Activated CD8-positive, alpha-beta T cell treated with anti-CD3 and anti-CD28 coated beads, Interleukin-2, amount 10 ng/mL, durations not matched to agents 7 days and 5 days (primary cell): Measurements from ENCODE around the gene FAM222A. TPM values are rescaled to one million over a fixed set of nuclear protein-coding genes. Genes with fewer than 3 reads are reported as not detected.
"Not testable (repeated sequence)": the region's sequence is repeated elsewhere in the genome, so short reads cannot be mapped to it uniquely, and the experiment has no call there.

Source experiments
- ATAC-seq: fragments of 150-1000 bp; cut with Tn5 transposase; one replicate; pipeline ENCODE4 v1.10.0; 2021; ENCODE audit warnings: moderate library complexity
- CTCF ChIA-PET: fragments of 350-600 bp; sonication (Branson Sonifier 250); formaldehyde crosslinking; loops from one replicate; lab custom pipeline; 2021; ENCODE audit warnings: antibody characterized with exemption; lab: Charles Lee
- POLR2A ChIA-PET: fragments of 350-600 bp; sonication (Branson Sonifier 250); formaldehyde crosslinking; loops from one replicate; lab custom pipeline; 2021; ENCODE audit warnings: antibody characterized with exemption; lab: Charles Lee
- DNase-seq: peaks from one replicate; pipeline ENCODE4 v3.0.0-alpha.2; 2020
- H3K27ac Mint-ChIP-seq: one replicate; pipeline ENCODE4 v1.8.0; 2021; ENCODE audit warnings: mild to moderate bottlenecking, mixed read lengths
- H3K27me3 Mint-ChIP-seq: one replicate; pipeline ENCODE4 v1.8.0; 2021; ENCODE audit warnings: low read depth, mixed read lengths
- H3K36me3 Mint-ChIP-seq: one replicate; pipeline ENCODE4 v1.8.0; 2021; ENCODE audit warnings: low read depth, mixed read lengths
- H3K4me1 Mint-ChIP-seq: one replicate; pipeline ENCODE4 v1.8.0; 2021; ENCODE audit warnings: low read depth, mixed read lengths
- H3K4me3 Mint-ChIP-seq: one replicate; pipeline ENCODE4 v1.8.0; 2021; ENCODE audit warnings: mild to moderate bottlenecking, mixed read lengths
- H3K9me3 Mint-ChIP-seq: one replicate; pipeline ENCODE4 v1.8.0; 2022; ENCODE audit warnings: mixed read lengths; ENCODE audit not compliant: insufficient read depth
- total RNA-seq, 2 experiments: library from RNA; stranded (reverse); gene quantifications; one replicate each; pipeline ENCODE4 v1.2.3, GENCODE V29; 2021

Gene FAM222A
- total RNA-seq, 2 experiments from 2014 or later: 1.6 to 1.9 TPM

DNA sequence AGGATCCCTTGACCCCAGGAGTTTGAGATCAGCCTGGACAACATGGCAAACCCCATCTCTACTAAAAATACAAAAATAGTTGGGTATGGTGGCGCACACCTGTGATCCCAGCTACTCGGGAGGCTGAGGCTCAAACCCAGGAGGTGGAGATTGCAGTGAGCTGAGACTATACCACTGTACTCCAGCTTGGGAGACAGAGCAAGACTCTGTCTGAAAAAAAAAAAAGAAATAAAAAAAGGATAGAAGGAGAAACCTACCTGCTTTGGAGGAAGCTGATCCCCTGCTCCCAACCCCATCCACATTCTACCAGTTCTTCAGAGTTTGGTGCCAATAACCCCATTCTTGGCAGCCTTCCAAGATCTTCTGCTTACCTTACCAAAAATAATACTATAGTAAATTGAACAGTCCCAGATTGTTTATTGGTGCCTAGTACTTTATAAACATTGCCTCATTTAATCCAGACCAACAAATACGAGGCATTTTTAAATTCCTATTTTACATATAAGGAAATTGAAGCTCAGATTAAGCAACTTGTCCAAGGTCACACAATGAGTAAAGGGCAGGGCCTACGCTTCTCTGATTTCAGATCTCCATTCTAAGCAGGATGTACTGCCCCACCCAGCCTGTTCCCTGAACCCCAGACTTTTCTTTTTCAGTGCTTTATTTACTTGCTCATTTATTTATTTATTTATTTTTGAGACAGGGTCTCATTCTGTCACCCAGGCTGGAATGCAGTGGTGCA lies 33.2 kb upstream of the FAM222A start:
- peaks cover 12% of the 10 kb centered on the region for H3K27me3 Mint-ChIP-seq
- H3K9me3 Mint-ChIP-seq: no peaks in the 10 kb centered on the region
- H3K27ac Mint-ChIP-seq: no peak overlapping the region
- no peaks in the 10 kb centered on the region for H3K4me1 Mint-ChIP-seq
- H3K4me3 Mint-ChIP-seq: no peak overlapping the region
- H3K36me3 Mint-ChIP-seq: no peaks in the 10 kb centered on the region
- DNase-seq: no peak
- ChIA-PET POLR2A (no interaction called here), CTCF (no interaction called here)
- no peak for ATAC-seq

DNA sequence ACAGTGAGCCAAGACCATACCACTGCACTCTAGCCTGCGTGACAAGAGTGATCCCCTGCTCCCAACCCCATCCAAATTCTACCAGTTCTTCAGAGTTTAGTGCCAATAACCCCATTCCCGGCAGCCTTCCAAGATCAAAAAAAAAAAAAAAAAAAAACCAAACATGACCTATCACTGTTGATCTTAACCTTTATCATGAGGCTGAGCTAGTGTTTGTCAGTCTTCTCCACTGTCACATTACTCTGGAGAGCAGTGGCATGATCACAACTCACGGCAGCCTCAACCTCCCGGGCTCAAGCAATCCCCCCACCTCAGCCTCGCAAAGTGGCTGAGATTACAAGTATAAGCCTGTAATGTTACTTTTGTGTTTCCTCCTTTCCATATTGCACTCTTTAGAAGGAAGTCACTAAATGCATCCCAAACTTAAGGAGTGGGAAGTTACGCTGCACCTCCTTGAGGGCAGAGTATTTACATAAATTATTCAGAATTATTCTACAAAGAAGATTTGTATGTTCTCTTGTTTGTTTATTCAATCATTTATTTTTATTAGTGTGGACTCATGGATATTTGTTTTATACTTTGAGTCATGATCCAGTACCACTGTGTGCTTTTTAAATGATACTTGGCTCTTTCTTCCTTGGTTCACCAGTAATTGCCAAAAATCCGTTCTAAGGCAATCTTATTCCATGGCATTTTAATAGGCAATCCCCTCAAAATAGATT lies 31.5 kb upstream of the FAM222A start:
- H3K4me1 Mint-ChIP-seq: no peaks in the 10 kb centered on the region
- no peak overlapping the region for H3K27ac Mint-ChIP-seq
- H3K27me3 Mint-ChIP-seq: peaks cover 12% of the 10 kb centered on the region
- POLR2A ChIA-PET: no interaction called here
- DNase-seq: no peak
- H3K4me3 Mint-ChIP-seq: no peak overlapping the region
- ATAC-seq: no peak
- H3K36me3 Mint-ChIP-seq: no peaks in the 10 kb centered on the region
- H3K9me3 Mint-ChIP-seq: no peaks in the 10 kb centered on the region
- CTCF ChIA-PET: no interaction called here

DNA sequence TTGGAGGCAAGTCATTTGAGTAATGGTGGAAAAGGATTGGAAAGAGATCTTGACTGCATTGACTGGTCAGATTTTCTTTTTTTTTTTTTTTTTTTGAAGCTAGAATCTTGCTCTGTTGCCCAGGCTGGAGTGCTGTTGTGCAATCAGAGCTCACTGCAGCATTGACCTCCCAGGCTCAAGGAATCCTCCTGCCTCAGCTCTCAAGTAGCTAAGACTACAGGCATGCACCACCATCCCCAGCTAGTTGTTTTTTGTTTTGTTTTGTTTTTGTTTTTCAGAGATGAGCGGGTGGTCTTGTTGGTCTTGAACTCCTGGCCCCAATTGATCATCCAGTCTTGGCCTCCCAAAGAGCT lies 30.9 kb upstream of the FAM222A start:
- ATAC-seq (no peak), DNase-seq (no peak)
- Mint-ChIP-seq H3K27ac (no peak overlapping the region), H3K4me3 (no peak overlapping the region), H3K9me3 (no peaks in the 10 kb centered on the region), H3K4me1 (no peaks in the 10 kb centered on the region), H3K27me3 (peaks cover 12% of the 10 kb centered on the region), H3K36me3 (no peaks in the 10 kb centered on the region)
- CTCF ChIA-PET: no interaction called here
- POLR2A ChIA-PET: no interaction called here

DNA sequence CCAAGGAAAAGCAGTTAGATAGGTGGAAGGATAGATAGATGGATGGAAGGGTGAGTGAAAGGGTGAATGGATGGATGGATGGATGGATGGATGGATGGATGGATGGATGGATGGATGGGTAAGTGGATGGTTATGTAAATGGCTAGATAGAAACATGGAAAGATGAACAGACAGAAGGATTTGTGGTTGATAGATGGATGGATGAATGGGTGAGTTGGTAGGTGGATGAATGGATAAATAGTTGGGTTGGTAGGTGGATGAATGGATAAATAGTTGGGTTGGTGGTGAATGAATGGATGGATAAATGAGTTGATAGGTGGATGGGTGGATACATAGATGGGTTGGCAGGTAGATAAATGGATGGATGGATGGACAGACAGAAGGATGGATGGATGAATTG lies 30.3 kb upstream of the FAM222A start:
- ChIA-PET POLR2A (no interaction called here), CTCF (no interaction called here)
- Mint-ChIP-seq H3K36me3 (no peaks in the 10 kb centered on the region), H3K4me3 (no peak overlapping the region), H3K27me3 (peaks cover 12% of the 10 kb centered on the region), H3K27ac (no peak overlapping the region), H3K9me3 (no peaks in the 10 kb centered on the region), H3K4me1 (no peaks in the 10 kb centered on the region)
- DNase-seq (no peak), ATAC-seq (no peak)

DNA sequence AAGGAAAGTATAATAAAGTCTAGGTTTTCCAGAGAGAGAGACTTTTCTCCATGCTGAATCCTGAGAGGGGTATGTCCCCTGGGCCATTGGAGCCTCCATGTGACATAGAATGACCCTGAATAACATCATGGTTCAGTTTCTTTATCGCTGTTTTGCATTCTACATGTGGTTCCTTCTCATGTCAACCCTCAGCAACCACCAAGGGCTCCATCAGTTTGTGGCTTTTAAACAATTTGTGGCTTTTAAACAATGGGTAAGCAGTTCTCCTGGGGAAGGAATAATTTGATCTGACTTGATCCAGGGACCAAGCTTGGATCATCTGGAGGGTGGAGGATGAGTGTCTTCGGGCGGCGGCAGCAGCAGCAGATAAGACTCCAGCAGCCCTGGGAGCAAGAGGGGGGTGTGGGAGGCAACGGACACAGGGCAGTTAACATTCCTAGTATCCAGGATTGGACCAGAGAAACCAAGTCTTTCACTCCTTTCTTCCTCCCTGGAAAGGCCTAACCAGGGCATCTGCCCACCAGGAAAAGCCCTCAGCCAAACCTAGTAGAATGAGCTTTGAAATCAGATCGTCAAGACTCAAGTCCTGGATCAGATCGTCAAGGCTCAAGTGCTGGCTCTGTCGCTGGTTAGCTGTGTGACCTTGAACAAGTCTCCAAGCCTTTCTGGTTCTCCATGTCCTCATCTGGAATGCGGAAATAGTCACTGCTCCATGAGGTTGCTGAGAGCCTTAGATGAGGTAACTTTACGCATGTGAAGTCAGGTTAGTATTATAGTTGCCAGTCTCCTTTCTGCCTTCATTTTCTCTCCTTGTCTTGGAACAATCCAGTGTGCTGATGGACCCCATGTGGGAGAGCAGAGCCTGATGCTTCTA lies 27.8 kb upstream of the FAM222A start:
- ATAC-seq (no peak), DNase-seq (no peak)
- POLR2A ChIA-PET: no interaction called here
- H3K4me1 Mint-ChIP-seq: no peaks in the 10 kb centered on the region
- H3K4me3 Mint-ChIP-seq: no peak overlapping the region
- H3K9me3 Mint-ChIP-seq: no peaks in the 10 kb centered on the region
- H3K27ac Mint-ChIP-seq: no peak overlapping the region
- peaks cover 12% of the 10 kb centered on the region for H3K27me3 Mint-ChIP-seq
- no peaks in the 10 kb centered on the region for H3K36me3 Mint-ChIP-seq
- CTCF ChIA-PET: no interaction called here

DNA sequence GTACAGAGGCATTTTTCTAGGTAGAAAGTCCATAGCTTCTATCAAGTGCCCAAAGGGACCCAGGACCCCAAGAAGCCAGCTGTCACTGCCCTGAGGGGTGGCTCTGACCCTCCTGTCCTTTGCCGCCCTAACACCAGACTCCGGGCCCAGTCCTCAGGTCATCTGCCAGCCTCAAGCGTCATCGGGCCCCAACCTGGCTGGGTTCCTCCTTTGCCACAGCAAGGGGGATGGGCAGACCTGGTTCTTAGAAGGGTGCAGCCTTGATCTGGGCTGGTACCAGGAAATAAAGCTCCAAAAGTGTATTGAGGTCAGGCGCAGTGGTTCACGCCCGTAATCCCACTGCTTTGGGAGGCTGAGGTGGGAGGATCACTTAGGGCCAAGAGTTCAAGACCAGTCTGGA lies 27.1 kb upstream of the FAM222A start:
- CTCF ChIA-PET: no interaction called here
- Mint-ChIP-seq H3K4me1 (no peaks in the 10 kb centered on the region), H3K27me3 (peaks cover 12% of the 10 kb centered on the region)

DNA sequence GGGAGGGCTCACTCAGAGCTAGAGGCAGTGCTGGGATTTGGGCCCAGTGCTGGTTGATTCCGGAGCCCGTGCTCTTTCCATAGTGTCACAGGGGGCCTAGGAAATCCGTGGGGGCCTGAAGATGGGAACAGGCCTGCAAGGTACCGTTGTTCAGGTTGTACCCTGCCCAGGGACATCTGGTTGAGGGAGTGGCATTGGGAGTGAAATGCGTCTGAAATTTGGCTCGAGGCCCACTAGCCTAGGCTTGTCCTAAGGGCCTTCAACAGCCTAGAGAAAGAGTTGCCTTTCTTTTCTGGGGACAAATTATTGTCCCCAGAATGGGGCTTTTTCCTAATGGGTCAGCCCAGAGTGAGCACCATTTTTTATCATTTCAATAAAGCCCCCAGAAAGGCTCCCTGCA lies 26.4 kb upstream of the FAM222A start:
- peaks cover 12% of the 10 kb centered on the region for H3K27me3 Mint-ChIP-seq
- H3K4me1 Mint-ChIP-seq: no peaks in the 10 kb centered on the region
- DNase-seq (no peak), ATAC-seq (no peak)
- CTCF ChIA-PET: no interaction called here
- POLR2A ChIA-PET: no interaction called here
- no peak overlapping the region for H3K27ac Mint-ChIP-seq
- no peak overlapping the region for H3K4me3 Mint-ChIP-seq
- H3K36me3 Mint-ChIP-seq: no peaks in the 10 kb centered on the region
- H3K9me3 Mint-ChIP-seq: no peaks in the 10 kb centered on the region

More for the DNA sequence above, 27.1 kb upstream of the FAM222A start:
- ATAC-seq: no peak
- no peak overlapping the region for H3K4me3 Mint-ChIP-seq
- no peak overlapping the region for H3K27ac Mint-ChIP-seq
- POLR2A ChIA-PET: no interaction called here
- no peaks in the 10 kb centered on the region for H3K36me3 Mint-ChIP-seq
- no peak for DNase-seq
- H3K9me3 Mint-ChIP-seq: no peaks in the 10 kb centered on the region

DNA sequence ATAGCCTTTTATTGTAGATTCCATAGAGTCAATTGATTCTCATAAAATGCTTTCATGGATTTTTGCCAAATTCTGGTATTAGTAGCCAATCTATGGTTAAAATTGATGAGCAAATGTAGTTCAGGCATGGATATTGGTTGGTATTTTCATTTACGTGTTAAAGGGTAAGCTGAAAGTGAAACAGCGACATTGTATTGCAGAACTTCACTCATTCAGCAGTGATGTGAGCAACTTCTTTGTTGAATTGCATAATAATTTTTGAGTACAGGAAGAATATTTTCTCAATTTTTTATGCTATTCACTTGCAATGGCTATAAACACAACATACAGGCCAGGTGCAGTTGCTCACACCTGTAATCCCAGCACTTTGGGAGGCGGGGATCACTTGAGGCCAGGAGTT lies 24.2 kb upstream of the FAM222A start:
- H3K4me1 Mint-ChIP-seq: no peaks in the 10 kb centered on the region
- H3K27me3 Mint-ChIP-seq: peaks cover 14% of the 10 kb centered on the region
- no peaks in the 10 kb centered on the region for H3K36me3 Mint-ChIP-seq
- ChIA-PET POLR2A (no interaction called here), CTCF (no interaction called here)
- H3K27ac Mint-ChIP-seq: no peak overlapping the region
- no peak overlapping the region for H3K4me3 Mint-ChIP-seq
- DNase-seq (no peak), ATAC-seq (no peak)
- H3K9me3 Mint-ChIP-seq: no peaks in the 10 kb centered on the region

DNA sequence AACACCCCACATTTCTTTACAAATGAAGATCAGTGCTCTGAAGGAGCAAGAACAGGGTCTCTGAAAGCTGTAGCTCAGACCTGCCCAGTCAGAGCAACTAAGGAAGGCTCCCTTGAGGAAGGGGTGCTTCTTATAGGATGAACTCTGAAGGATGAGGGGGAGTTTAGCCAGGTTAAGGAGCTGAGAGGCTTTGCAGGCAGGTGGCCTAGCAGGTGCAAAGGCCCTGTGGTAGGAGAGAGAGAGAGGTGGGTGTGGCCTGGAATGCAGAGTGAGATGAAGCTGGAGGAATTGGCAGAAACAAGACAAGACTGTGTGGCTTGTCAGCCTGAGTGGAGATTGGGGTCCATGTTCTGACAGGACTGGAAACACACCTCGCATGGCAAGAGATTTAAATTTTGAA lies 20.5 kb upstream of the FAM222A start:
- Mint-ChIP-seq H3K9me3 (no peaks in the 10 kb centered on the region), H3K27me3 (peaks cover 14% of the 10 kb centered on the region), H3K4me1 (peaks cover 4% of the 10 kb centered on the region), H3K27ac (no peak overlapping the region), H3K4me3 (no peak overlapping the region), H3K36me3 (no peaks in the 10 kb centered on the region)
- ChIA-PET POLR2A (no interaction called here), CTCF (no interaction called here)
- ATAC-seq (no peak), DNase-seq (no peak)

DNA sequence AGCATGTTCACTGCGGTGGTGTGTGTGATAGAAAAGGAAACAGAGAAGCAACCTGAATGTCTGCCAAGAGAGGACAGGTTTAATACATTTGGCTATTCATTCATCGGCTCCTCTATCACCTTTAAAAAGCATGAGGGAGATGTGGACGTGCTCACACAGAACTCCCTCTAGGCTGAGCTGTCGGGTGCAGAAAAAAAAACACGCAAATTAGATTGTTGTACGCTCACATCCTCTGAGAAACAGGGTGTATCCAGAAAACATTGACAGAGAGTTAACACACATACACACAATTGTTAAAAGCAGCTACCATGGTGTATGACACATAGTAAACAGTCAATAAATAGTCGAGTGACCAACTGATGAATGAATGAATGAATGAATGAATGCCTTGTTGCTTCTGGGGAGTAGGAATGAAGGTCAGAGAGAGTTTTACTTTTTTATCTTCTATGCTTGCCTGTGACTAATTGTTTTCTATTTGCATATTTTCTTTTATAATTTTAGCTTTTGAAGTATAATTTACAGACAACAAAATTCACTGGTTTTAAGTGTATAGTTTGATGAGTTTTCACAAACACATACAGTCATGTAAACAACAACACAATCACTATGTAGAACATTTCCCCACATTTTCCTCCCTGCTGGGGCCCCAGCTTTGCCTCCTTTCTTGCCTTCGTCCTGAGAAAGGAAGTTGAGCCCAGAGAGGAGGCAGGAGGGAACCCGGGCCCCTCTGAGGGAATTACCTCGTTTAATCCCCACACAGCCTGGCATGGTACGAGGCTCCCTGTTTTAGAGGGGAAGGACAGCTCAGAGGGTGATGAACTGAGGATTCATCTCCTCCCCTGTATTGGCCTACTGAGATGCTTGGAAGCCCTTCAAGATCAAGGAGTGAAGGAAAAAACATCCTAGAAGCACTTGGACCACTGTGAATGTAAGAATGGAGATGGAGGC lies 19.7 kb upstream of the FAM222A start:
- Mint-ChIP-seq H3K4me1 (peaks cover 4% of the 10 kb centered on the region), H3K36me3 (no peaks in the 10 kb centered on the region)
- no peak for DNase-seq

DNA sequence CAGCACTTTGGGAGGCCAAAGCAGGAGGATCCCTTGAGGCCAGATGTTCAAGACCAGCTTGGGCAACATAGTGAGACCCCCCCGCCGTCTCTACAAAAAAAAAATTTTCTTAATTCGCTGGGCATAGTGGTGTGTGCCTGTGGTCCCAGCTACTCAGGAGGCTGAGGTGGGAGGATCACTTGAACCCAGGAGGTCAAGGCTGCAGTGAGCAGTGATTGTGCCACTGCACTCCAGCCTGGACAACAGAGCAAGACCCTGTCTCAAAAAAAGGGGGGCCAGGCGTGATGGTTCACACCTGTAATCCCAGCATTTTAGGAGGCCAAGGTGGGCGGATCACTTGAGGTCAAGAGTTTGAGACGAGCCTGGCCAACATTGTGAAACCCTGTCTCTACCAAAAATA lies 19.0 kb upstream of the FAM222A start:
- CTCF ChIA-PET, H3K27ac Mint-ChIP-seq, H3K4me1 Mint-ChIP-seq, H3K9me3 Mint-ChIP-seq, DNase-seq, H3K36me3 Mint-ChIP-seq, H3K4me3 Mint-ChIP-seq, POLR2A ChIA-PET, ATAC-seq: not testable (repeated sequence)
- H3K27me3 Mint-ChIP-seq: peaks cover 14% of the 10 kb centered on the region

More for the DNA sequence above, 19.7 kb upstream of the FAM222A start:
- CTCF ChIA-PET: no interaction called here
- ATAC-seq: no peak
- Mint-ChIP-seq H3K27me3 (peaks cover 14% of the 10 kb centered on the region), H3K27ac (no peak overlapping the region), H3K9me3 (no peaks in the 10 kb centered on the region), H3K4me3 (no peak overlapping the region)
- POLR2A ChIA-PET: no interaction called here
